H1 (cell line): ENCODE data around the gene FLT4. TPM values are rescaled to one million over a fixed set of nuclear protein-coding genes. Genes with fewer than 3 reads are reported as not detected.
A peak's percentile ranks its signal among the peaks of the same experiment; 100 is the strongest.

Experiments used
- CTCF ChIA-PET: fragments of 300-600 bp; sonication (Branson Sonifier 250); formaldehyde crosslinking; loops from one replicate; lab custom pipeline; 2021; ENCODE audit not compliant: partially characterized antibody; lab: Charles Lee
- POLR2A ChIA-PET: fragments of 300-600 bp; sonication (Branson Sonifier 250); formaldehyde crosslinking; loops from one replicate; lab custom pipeline; 2021; ENCODE audit warnings: inconsistent platforms; ENCODE audit not compliant: partially characterized antibody; lab: Charles Lee
- DNase-seq, 2 experiments: peaks; one replicate each; pipeline versions ENCODE4 v3.0.0 to v3.0.0-alpha.2; 2010 to 2022; ENCODE audit warnings: low spot score in 2 of 2, low read depth in 1 of 2, mixed read lengths in 1 of 2
- FAIRE-seq: peaks from 2 replicates; lab custom pipeline; 2011; peaks lifted over from hg19 to GRCh38; lab: Jason Lieb, UNC
- H2AFZ ChIP-seq: 2 replicates; pipeline ENCODE4 v1.8.1; 2012; ENCODE audit warnings: low read length, inconsistent platforms
- H2AK5ac ChIP-seq: 2 replicates; pipeline ENCODE4 v1.6.1; 2013; ENCODE audit warnings: low read depth, low read length
- H2BK120ac ChIP-seq: replicated peaks from 2 replicates; pipeline ENCODE3; 2013; ENCODE audit warnings: low read depth, low read length, inconsistent platforms
- H2BK12ac ChIP-seq: 2 replicates; pipeline ENCODE4 v1.6.1; 2013; ENCODE audit warnings: low read depth, low read length
- H2BK15ac ChIP-seq: 2 replicates; pipeline ENCODE4 v1.6.1; 2013; ENCODE audit warnings: low read length
- H2BK20ac ChIP-seq: 2 replicates; pipeline ENCODE4 v1.6.1; 2013; ENCODE audit warnings: low read length
- H2BK5ac ChIP-seq: 2 replicates; pipeline ENCODE4 v1.6.1; 2013; ENCODE audit warnings: low read depth, low read length
- H3K14ac ChIP-seq: 2 replicates; pipeline ENCODE4 v1.6.1; 2013; ENCODE audit warnings: inconsistent platforms; ENCODE audit not compliant: insufficient read length
- H3K18ac ChIP-seq: 2 replicates; pipeline ENCODE4 v1.6.1; 2013; ENCODE audit warnings: low read length; ENCODE audit errors: extremely low read depth
- H3K23ac ChIP-seq: 2 replicates; pipeline ENCODE4 v1.6.1; 2013; ENCODE audit warnings: inconsistent platforms; ENCODE audit not compliant: insufficient read length
- H3K23me2 ChIP-seq: 2 replicates; pipeline ENCODE4 v1.6.1; 2013; ENCODE audit warnings: low read depth, low read length
- H3K27ac ChIP-seq: 2 replicates; pipeline ENCODE4 v1.6.1; 2011; ENCODE audit warnings: low read depth, low read length, inconsistent platforms
- H3K27me3 ChIP-seq, 4 experiments: replicated peaks in 1 of 4; 1 replicate in 1 of 4; 2 replicates in 3 of 4; pipeline versions ENCODE4 v1.6.1 to v1.8.1; 2011 to 2013; ENCODE audit warnings: low read length in 3 of 4, mild to moderate bottlenecking in 3 of 4, inconsistent platforms in 2 of 4, mixed read lengths in 2 of 4, moderate library complexity in 1 of 4; ENCODE audit not compliant: control insufficient read depth in 3 of 4, insufficient read depth in 3 of 4; ENCODE audit errors: extremely low read depth in 1 of 4
- H3K36me3 ChIP-seq, 4 experiments: 2 replicates each; pipeline versions ENCODE4 v1.6.1 to v1.8.1; 2011 to 2013; ENCODE audit warnings: mild to moderate bottlenecking in 4 of 4, low read length in 3 of 4, moderate library complexity in 2 of 4, control low read depth in 1 of 4, inconsistent platforms in 1 of 4; ENCODE audit not compliant: insufficient read depth in 4 of 4, control insufficient read depth in 2 of 4
- H3K4ac ChIP-seq: replicated peaks from 2 replicates; pipeline ENCODE3; 2013; ENCODE audit warnings: low read length, low read depth, mixed read lengths, inconsistent platforms; ENCODE audit not compliant: insufficient read length
- H3K4me1 ChIP-seq, 4 experiments: replicated peaks in 1 of 4; 1 replicate in 1 of 4; 2 replicates in 3 of 4; pipeline versions ENCODE4 v1.6.1 to v1.8.1; 2011 to 2013; ENCODE audit warnings: low read length in 3 of 4, inconsistent platforms in 2 of 4, mixed read lengths in 1 of 4; ENCODE audit not compliant: insufficient read depth in 4 of 4, control insufficient read depth in 3 of 4
- H3K4me2 ChIP-seq, 2 experiments: 2 replicates each; pipeline versions ENCODE4 v1.6.1 to v1.8.1; 2011 to 2013; ENCODE audit warnings: low read depth in 2 of 2, low read length in 2 of 2, control low read depth in 1 of 2, inconsistent platforms in 1 of 2, mild to moderate bottlenecking in 1 of 2; ENCODE audit not compliant: insufficient read depth in 1 of 2
- H3K4me3 ChIP-seq, 4 experiments: fragments of 200-600, 300-600 bp in 1 of 4; sonication (generic), shearing (Covaris generic), sonication (Bioruptor Twin) in 1 of 4; 2 replicates each; pipeline versions ENCODE4 v1.5.1 to v1.8.1; 2011 to 2016; ENCODE audit warnings: low read length in 4 of 4, low read depth in 3 of 4, control low read depth in 2 of 4, inconsistent platforms in 2 of 4, mild to moderate bottlenecking in 2 of 4, mixed read lengths in 1 of 4, moderate library complexity in 1 of 4; ENCODE audit not compliant: insufficient read depth in 2 of 4; ENCODE audit errors: extremely low read depth in 1 of 4
- H3K56ac ChIP-seq: replicated peaks from 2 replicates; pipeline ENCODE3; 2013; ENCODE audit warnings: low read depth, mild to moderate bottlenecking, mixed read lengths, low read length, inconsistent platforms; ENCODE audit not compliant: insufficient read length
- H3K79me1 ChIP-seq: 2 replicates; pipeline ENCODE4 v1.6.1; 2013; ENCODE audit warnings: low read depth, low read length, control low read depth
- H3K79me2 ChIP-seq, 2 experiments: 2 replicates each; pipeline versions ENCODE4 v1.6.1 to v1.8.1; 2012 to 2013; ENCODE audit warnings: low read length in 2 of 2, mild to moderate bottlenecking in 2 of 2, inconsistent platforms in 1 of 2; ENCODE audit not compliant: insufficient read depth in 2 of 2, control insufficient read depth in 1 of 2
- H3K9ac ChIP-seq, 4 experiments: replicated peaks in 1 of 4; 1 replicate in 1 of 4; 2 replicates in 3 of 4; pipeline versions ENCODE4 v1.6.1 to v1.8.1; 2011 to 2013; ENCODE audit warnings: low read depth in 3 of 4, low read length in 3 of 4, control low read depth in 2 of 4, mild to moderate bottlenecking in 2 of 4, moderate library complexity in 2 of 4, inconsistent platforms in 1 of 4; ENCODE audit errors: extremely low read depth in 1 of 4
- H3K9me3 ChIP-seq, 2 experiments: 2 replicates each; pipeline versions ENCODE4 v1.6.1 to v1.8.1; 2012 to 2013; ENCODE audit warnings: mild to moderate bottlenecking in 2 of 2, moderate library complexity in 2 of 2, control low read depth in 1 of 2, inconsistent platforms in 1 of 2, low read depth in 1 of 2, low read length in 1 of 2, mixed read lengths in 1 of 2; ENCODE audit not compliant: insufficient read depth in 2 of 2
- H4K20me1 ChIP-seq, 2 experiments: replicated peaks in 1 of 2; 2 replicates each; pipeline versions ENCODE3 to v1.8.1; 2011 to 2013; ENCODE audit warnings: inconsistent platforms in 2 of 2, low read length in 2 of 2, mild to moderate bottlenecking in 1 of 2; ENCODE audit not compliant: insufficient read depth in 2 of 2, control insufficient read depth in 1 of 2
- H4K5ac ChIP-seq: 2 replicates; pipeline ENCODE4 v1.6.1; 2013; ENCODE audit warnings: low read length, low read depth, mixed read lengths, inconsistent platforms; ENCODE audit not compliant: insufficient read length
- H4K8ac ChIP-seq: 2 replicates; pipeline ENCODE4 v1.8.0; 2013; ENCODE audit warnings: mild to moderate bottlenecking, moderate library complexity, low read length, inconsistent platforms; ENCODE audit not compliant: insufficient read depth; ENCODE audit errors: extremely low read depth
- H4K91ac ChIP-seq: replicated peaks from 2 replicates; pipeline ENCODE3; 2013; ENCODE audit warnings: low read length, mixed read lengths, inconsistent platforms; ENCODE audit not compliant: insufficient read length
- ASH2L ChIP-seq: fragments of 200-600, 300-600 bp; sonication (generic); IDR thresholded peaks from one replicate; pipeline ENCODE4 v1.7.1; 2017; ENCODE audit warnings: low read length
- BRCA1 ChIP-seq: IDR thresholded peaks from 2 replicates; pipeline ENCODE4 v1.6.1; 2012; ENCODE audit warnings: low read depth, low read length, improper control_type of control experiment
- GABPA ChIP-seq: IDR thresholded peaks from 2 replicates; pipeline ENCODE4 v1.6.1; 2011; ENCODE audit warnings: mild to moderate bottlenecking, low read length, moderate library complexity, borderline replicate concordance; ENCODE audit not compliant: insufficient read depth
- GTF2F1 ChIP-seq: IDR thresholded peaks from 2 replicates; pipeline ENCODE4 v1.6.1; 2012; ENCODE audit warnings: low read depth, low read length, improper control_type of control experiment, borderline replicate concordance
- HDAC2 ChIP-seq, 2 experiments: fragments of 300-600 bp in 1 of 2; sonication (generic) in 1 of 2; IDR thresholded peaks; 2 replicates each; pipeline ENCODE4 v1.6.1; 2011 to 2012; ENCODE audit warnings: low read depth in 2 of 2, low read length in 2 of 2, mild to moderate bottlenecking in 2 of 2, moderate library complexity in 2 of 2, borderline replicate concordance in 1 of 2, inconsistent platforms in 1 of 2
- KDM1A ChIP-seq: fragments of 200-600, 300-600 bp; sonication (generic); IDR thresholded peaks from 2 replicates; pipeline ENCODE4 v1.7.1; 2016; ENCODE audit warnings: mild to moderate bottlenecking, low read length, borderline replicate concordance
- KDM4A ChIP-seq: IDR thresholded peaks from one replicate; pipeline ENCODE4 v1.7.1; 2012; ENCODE audit warnings: low read depth, mild to moderate bottlenecking, moderate library complexity, low read length, inconsistent platforms; ENCODE audit not compliant: severe bottlenecking
- RAD21 ChIP-seq, 2 experiments: IDR thresholded peaks in 1 of 2; conservative IDR thresholded peaks in 1 of 2; 2 replicates each; pipeline ENCODE4 v1.6.1; 2011; ENCODE audit warnings: low read depth in 2 of 2, low read length in 2 of 2, improper control_type of control experiment in 1 of 2, inconsistent platforms in 1 of 2, mild to moderate bottlenecking in 1 of 2, moderate library complexity in 1 of 2
- RBBP5 ChIP-seq: IDR thresholded peaks from 2 replicates; pipeline ENCODE4 v1.7.1; 2012; ENCODE audit warnings: low read depth, mild to moderate bottlenecking, inconsistent platforms, low read length, moderate library complexity, borderline replicate concordance
- SIRT6 ChIP-seq: IDR thresholded peaks from one replicate; pipeline ENCODE4 v1.7.1; 2012; ENCODE audit warnings: low read length, inconsistent platforms
- YY1 ChIP-seq: IDR thresholded peaks from 2 replicates; pipeline ENCODE4 v1.6.1; 2011; ENCODE audit warnings: low read depth, mild to moderate bottlenecking, low read length
- WGBS, 2 experiments: shearing (Covaris generic) in 1 of 2; methylation state at CpG; one replicate each; pipeline versions ENCODE4 v1.1.6 to v1.1.7; 2013 to 2015; ENCODE audit warnings: low lambda C conversion rate in 2 of 2, mixed read lengths in 2 of 2, inconsistent platforms in 1 of 2, low coverage in 1 of 2, missing lambda C conversion rate in 1 of 2; ENCODE audit not compliant: insufficient replicate concordance in 2 of 2, insufficient coverage in 1 of 2, insufficient read length in 1 of 2; ENCODE audit errors: extremely low coverage in 1 of 2, missing lambda C conversion rate in 1 of 2; 5-methylcytosine and 5-hydroxymethylcytosine counted together
- polyA plus RNA-seq, 7 experiments: library from polyadenylated mRNA; depleted of rRNA in 3 of 7; stranded (reverse) in 5 of 7; unstranded in 2 of 7; fragments of >200 nt in 5 of 7; fragments of 200-250 nt in 2 of 7; gene quantifications; 1 replicate in 5 of 7; 2 replicates in 1 of 7; 4 replicates in 1 of 7; pipeline versions ENCODE4 v1.2.1 to v1.2.3, GENCODE V29; 2011 to 2013; ENCODE audit warnings: missing spikeins in 2 of 7, mixed read lengths in 2 of 7
- total RNA-seq: library from RNA; stranded (reverse); fragmentation: NEBNext Ultra II Directional; extraction: Animal tissue kit (Norgen Biotek cat#: 25700); gene quantifications from 2 replicates; pipeline ENCODE4 v1.2.1, GENCODE V29; 2021

FLT4 gene
- total and polyA plus RNA-seq, 2 of the 8 experiments (the other 6 are each of a cell fraction or from before 2014, with no cell fraction given), result 6.5 to 7.7 TPM

GRCh38 chr5:180648658-180649296 is 623 bp downstream of the FLT4 start:
- Histone ChIP-seq H3K18ac (no peak overlapping the region; the same call in 1 of the 2 replicates), H3K4me3 (peak overlapping the region; percentile 51 to 91 (median 64)), H3K27me3 (peaks cover 5 to 36% (median 28%) of the 10 kb centered on the region in 4 experiments), H3K36me3 (no peaks in the 10 kb centered on the region), H3K4ac (no peak overlapping the region), H4K91ac (no peak overlapping the region), H2AFZ (no peak overlapping the region), H2AK5ac (no peak overlapping the region), H3K4me2 (peak overlapping the region; percentile 75 to 87), H4K5ac (no peak overlapping the region), H3K79me2 (no peaks in the 10 kb centered on the region), H2BK5ac (no peak overlapping the region), H4K20me1 (peaks cover 0 to 7% of the 10 kb centered on the region in 2 experiments), H3K14ac (no peak overlapping the region), H3K79me1 (no peaks in the 10 kb centered on the region), H3K9me3 (no peaks in the 10 kb centered on the region), H2BK120ac (no peak overlapping the region), H3K9ac (no peak overlapping the region), H3K56ac (no peak overlapping the region), H2BK12ac (no peak overlapping the region), H2BK20ac (no peak overlapping the region), H3K27ac (no peak overlapping the region), H3K23ac (no peak overlapping the region), H2BK15ac (no peak overlapping the region), H3K4me1 (no peaks in the 10 kb centered on the region; a peak in 2 of 7 replicates), H4K8ac (peak overlapping the region; percentile 46; the same call in 1 of the 2 replicates), H3K23me2 (peaks cover 12% of the 10 kb centered on the region; the same call in 1 of the 2 replicates)
- FAIRE-seq (no peak), DNase-seq (peak in 1 of 2 experiments; percentile 89)
- POLR2A ChIA-PET, result interaction anchor here (0.6 to 0.8 kb wide), 3 partner anchors 21 to 157 kb away, joined by 3 read pairs; no protein-coding TSS in a partner anchor
- 2% methylated on average over 46 of the region's 80 CpGs; no CpG with 5 or more reads in 1 of the 2 experiments for WGBS, 2 experiments
- CTCF ChIA-PET, result interaction anchor here (0.6 to 2.5 kb wide), 12 partner anchors 8 to 99 kb away, joined by 3 to 9 read pairs (median 4); no protein-coding TSS in a partner anchor
- TF ChIP-seq KDM4A, result peak; percentile 60
- no peak for TF ChIP-seq GTF2F1
- peak in 1 of 2 experiments; percentile 27; a peak in 1 of 4 replicates for TF ChIP-seq HDAC2 (IDR thresholded peaks at IDR 0.05; ENCODE audit: borderline replicate concordance in 1 of 2, low read depth in 2 of 2, low read length in 2 of 2)
- peak; percentile 42; the same call in 1 of the 2 replicates for TF ChIP-seq GABPA
- peak; percentile 59 for TF ChIP-seq ASH2L
- 0 out of 2 replicates have a peak, but pooled peaks have one; percentile 15 for TF ChIP-seq KDM1A
- no peak for TF ChIP-seq YY1
- TF ChIP-seq RBBP5, result peak; percentile 66; the same call in 1 of the 2 replicates
- no peak for TF ChIP-seq SIRT6
- TF ChIP-seq BRCA1, result no peak
- TF ChIP-seq RAD21 (IDR thresholded peaks at IDR 0.05 in 1 of 2, conservative IDR thresholded peaks at IDR 0.05 in 1 of 2; ENCODE audit: low read depth in 2 of 2, low read length in 2 of 2), result peak; percentile 4 to 48; a peak in 3 of 4 replicates
